Right atrium auricular region (tissue), 2 donors: ENCODE data around the gene MOV10L1. TPM values are rescaled to one million over a fixed set of nuclear protein-coding genes. Genes with fewer than 3 reads are reported as not detected.

Experiments
- DNase-seq: peaks from one replicate; pipeline ENCODE4 v3.0.0-alpha.2; 2019; ENCODE audit warnings: low spot score
- H3K27ac ChIP-seq, 2 donors: fragments of 200-600 bp; sonication (generic); 1 replicate in 1 of 2; 2 replicates in 1 of 2; pipeline ENCODE4 v1.5.1; 2016 to 2019
- H3K27me3 ChIP-seq, 2 donors: fragments of 200-600 bp; sonication (generic); one replicate each; pipeline versions ENCODE4 v1.5.1 to v1.6.0; 2017 to 2019
- H3K36me3 ChIP-seq: fragments of 200-600 bp; sonication (generic); one replicate; pipeline ENCODE4 v1.5.1; 2016
- H3K4me1 ChIP-seq, 2 donors: fragments of 200-600 bp; sonication (generic); one replicate each; pipeline versions ENCODE4 v1.5.1 to v1.6.0; 2017 to 2019
- H3K4me3 ChIP-seq, 2 donors: fragments of 200-600 bp; sonication (generic); 1 replicate in 1 of 2; 2 replicates in 1 of 2; pipeline ENCODE4 v1.5.1; 2017 to 2019; ENCODE audit warnings: mild to moderate bottlenecking in 1 of 2, moderate library complexity in 1 of 2
- H3K9me3 ChIP-seq, 2 donors: fragments of 200-600 bp; sonication (generic); one replicate each; pipeline ENCODE4 v1.5.1; 2019
- CTCF ChIP-seq, 2 donors: fragments of 200-600 bp; sonication (generic); IDR thresholded peaks; one replicate each; pipeline ENCODE4 v1.5.1; 2019; ENCODE audit warnings: antibody characterized with exemption in 2 of 2
- total RNA-seq, 2 donors: library from RNA; depleted of rRNA; stranded (reverse); fragments of >200 nt; gene quantifications; one replicate each; pipeline ENCODE4 v1.1.0, GENCODE V29; 2016

Gene MOV10L1
- total RNA-seq, 2 donors from 2014 or later = 0.43 to 1.1 TPM

GRCh38 chr22:50080077-50080465 lies 9.7 kb upstream of the MOV10L1 start:
- no peak overlapping the region for H3K4me3 ChIP-seq
- no peaks in the 10 kb centered on the region for H3K27me3 ChIP-seq
- DNase-seq = no peak
- H3K4me1 ChIP-seq = peaks cover 0 to 3% of the 10 kb centered on the region in 2 donors
- no peak for TF ChIP-seq CTCF (IDR thresholded peaks at IDR 0.05)
- H3K27ac ChIP-seq = no peak overlapping the region
- no peaks in the 10 kb centered on the region for H3K9me3 ChIP-seq
- H3K36me3 ChIP-seq = no peaks in the 10 kb centered on the region

DNA sequence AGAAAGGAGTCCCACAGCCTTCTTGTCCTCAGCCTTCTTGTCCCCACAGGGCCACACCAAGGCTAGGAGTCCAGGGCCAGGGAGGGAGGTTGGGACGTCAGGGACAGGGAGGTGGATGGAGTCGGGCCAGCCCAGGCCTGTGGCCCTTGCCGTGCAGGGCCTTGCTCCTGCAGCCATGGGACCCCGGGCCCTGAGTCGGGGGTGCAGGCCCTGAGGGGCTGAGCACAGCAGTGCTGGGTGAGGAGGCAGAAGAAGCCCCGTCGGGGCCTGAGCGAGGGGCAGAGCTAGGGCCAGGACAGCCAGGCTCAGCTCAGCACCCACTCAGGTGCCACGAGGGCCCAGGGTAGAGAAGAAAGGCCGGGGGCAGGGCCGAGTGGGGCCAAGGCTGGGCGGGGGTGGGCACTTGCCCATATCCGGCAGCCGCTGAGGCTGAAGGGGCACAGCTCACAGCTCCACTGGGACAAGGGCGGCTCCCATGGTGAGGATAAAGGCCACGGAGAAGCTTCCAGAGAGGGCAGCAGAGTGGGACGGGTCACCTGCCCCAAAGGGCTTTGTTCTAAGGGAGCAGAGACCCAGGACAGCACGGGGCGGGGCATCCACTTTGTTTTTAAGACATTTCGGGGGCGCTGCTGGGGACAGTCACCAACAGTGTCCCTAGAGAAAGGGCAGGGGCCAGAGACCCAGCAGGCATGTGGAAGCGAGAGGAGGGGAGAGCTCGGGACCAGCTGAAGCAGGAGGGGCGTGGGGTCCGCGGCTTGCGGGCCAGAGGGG lies 8.2 kb upstream of the MOV10L1 start:
- DNase-seq = no peak
- Histone ChIP-seq H3K9me3 (no peaks in the 10 kb centered on the region), H3K27me3 (no peaks in the 10 kb centered on the region), H3K4me3 (no peak overlapping the region), H3K36me3 (no peaks in the 10 kb centered on the region), H3K27ac (no peak overlapping the region), H3K4me1 (peaks cover 0 to 3% of the 10 kb centered on the region in 2 donors)
- TF ChIP-seq CTCF (IDR thresholded peaks at IDR 0.05) = no peak

DNA sequence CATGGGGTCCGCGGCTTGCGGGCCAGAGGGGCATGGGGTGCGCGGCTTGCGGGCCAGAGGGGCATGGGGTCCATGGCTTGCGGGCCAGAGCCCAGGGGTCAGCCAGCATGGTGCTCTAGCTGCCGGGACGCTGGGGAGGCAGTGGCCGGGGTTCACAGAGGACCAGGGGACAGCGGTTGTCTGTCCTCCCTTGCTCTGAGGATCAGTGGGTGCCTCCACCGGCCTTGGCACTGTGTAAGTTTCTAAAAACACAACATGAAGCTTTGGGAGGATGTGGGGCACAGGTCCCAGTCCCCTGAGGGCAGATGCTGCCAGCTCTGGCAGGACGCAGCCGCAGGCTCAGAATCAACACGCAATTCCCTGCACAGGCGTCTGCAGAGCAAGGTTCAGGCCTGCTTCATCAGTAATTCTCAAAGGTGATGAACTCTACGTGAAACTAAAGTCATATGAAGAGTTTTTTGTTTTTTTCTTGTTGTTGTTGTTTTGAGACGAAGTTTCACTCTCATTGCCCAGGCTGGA lies 7.5 kb upstream of the MOV10L1 start:
- Histone ChIP-seq H3K27me3 (no peaks in the 10 kb centered on the region), H3K36me3 (no peaks in the 10 kb centered on the region), H3K4me1 (peaks cover 0 to 3% of the 10 kb centered on the region in 2 donors), H3K9me3 (peaks cover 0 to 3% of the 10 kb centered on the region in 2 donors), H3K4me3 (no peak overlapping the region), H3K27ac (no peak overlapping the region)
- no peak for DNase-seq
- no peak for TF ChIP-seq CTCF (IDR thresholded peaks at IDR 0.05)

DNA sequence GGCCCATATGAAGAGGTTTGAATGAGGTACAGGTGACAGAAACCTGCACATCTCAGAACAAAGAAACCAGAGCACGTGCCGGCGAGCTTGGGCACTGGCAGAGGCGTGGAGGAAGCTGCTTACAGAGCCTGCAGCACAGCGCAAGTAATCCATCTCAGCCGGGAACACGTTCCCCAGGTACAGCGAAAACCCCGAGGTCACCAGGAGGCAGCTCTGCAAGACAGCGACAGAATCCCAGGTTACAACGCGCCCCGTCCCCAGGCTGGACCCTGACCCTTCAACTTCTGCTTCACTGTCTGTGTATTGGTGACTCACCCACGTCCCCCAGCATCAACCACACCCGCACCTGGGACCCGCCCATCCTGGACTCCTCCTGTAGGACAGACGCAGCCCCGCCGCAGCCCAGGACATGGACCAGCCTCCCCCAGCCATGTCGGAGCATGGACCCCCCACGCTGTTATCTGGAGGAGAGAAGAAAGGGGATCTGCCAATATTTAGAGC lies 6.8 kb upstream of the MOV10L1 start:
- no peak for TF ChIP-seq CTCF (IDR thresholded peaks at IDR 0.05)
- Histone ChIP-seq H3K9me3 (peaks cover 0 to 3% of the 10 kb centered on the region in 2 donors), H3K27ac (no peak overlapping the region), H3K36me3 (no peaks in the 10 kb centered on the region), H3K4me1 (peaks cover 0 to 3% of the 10 kb centered on the region in 2 donors), H3K4me3 (no peak overlapping the region), H3K27me3 (peaks cover 0 to 3% of the 10 kb centered on the region in 2 donors)
- no peak for DNase-seq

DNA sequence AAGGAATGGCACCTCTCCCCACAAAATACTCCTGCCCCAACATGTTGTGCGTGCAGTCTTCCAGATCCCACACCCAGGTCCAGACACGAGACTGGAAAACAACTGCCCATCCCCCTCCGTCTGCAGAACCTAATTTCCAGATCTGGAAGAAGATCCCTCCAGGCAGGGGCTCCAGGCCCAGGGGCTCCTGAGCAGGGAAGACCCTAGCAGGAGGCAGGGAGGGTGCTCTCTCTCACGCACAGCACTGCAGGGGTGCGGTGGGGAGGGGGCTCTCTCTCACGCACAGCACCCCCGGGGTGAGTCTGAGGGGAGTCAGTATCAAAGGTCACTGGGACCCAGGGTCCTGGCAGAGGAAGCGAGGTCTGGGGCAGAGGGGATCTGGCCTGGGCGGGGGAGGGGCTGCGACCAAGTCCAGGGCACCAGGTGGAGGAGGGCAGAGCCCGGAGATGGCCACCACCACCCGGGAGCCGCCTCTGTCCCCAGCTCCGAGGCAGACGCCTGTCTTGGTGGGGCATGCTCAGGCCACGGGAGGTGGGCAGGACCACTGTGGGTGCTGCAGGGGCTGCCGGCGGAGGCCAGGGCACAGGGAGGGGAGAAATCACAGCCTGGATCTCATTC lies 6.2 kb upstream of the MOV10L1 start:
- H3K27me3 ChIP-seq = peaks cover 1 to 3% of the 10 kb centered on the region in 2 donors
- no peak overlapping the region for H3K4me3 ChIP-seq
- DNase-seq = no peak
- H3K9me3 ChIP-seq = peaks cover 0 to 3% of the 10 kb centered on the region in 2 donors
- H3K27ac ChIP-seq = no peak overlapping the region
- no peak for TF ChIP-seq CTCF (IDR thresholded peaks at IDR 0.05)
- H3K4me1 ChIP-seq = peaks cover 0 to 3% of the 10 kb centered on the region in 2 donors
- no peaks in the 10 kb centered on the region for H3K36me3 ChIP-seq
